ENCODE results near the gene SBNO1.
A peak's percentile ranks its signal among the peaks of the same experiment; 100 is the strongest.
"Not testable (repeated sequence)": the region's sequence is repeated elsewhere in the genome, so short reads cannot be mapped to it uniquely, and the experiment has no call there.

Gene SBNO1

DNA sequence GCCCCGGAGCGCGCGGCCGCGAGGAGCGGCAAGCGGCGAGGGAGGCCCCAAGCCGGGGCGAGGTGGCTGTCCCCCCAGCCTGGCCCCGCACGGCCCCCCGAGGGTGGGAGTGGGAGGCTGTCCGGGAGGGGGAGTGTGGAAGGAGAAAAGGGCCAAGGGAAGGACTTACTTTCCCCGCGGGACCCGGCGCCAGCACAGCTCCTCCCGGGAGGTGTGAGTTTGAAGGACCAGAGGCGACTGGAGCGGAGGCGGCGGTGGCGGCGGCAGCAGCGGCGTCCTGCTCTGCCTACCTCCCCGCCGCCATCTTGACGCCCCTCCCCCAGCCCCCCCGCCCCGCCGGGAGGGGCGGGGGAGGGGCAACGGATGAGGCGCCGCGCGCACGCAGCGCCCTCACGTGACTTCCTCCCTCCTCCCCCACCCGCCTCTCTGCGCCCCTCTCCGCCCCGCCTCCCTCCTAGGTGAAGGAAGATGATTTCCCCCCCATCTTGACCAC is at the start of gene SBNO1:
TSS of gene SBNO1 (minus strand) at position 316 of the 493 bp plus-strand sequence. CDS start 14,406 bp downstream, outside the sequence.
- peak; percentile 96 for DNase-seq

DNA sequence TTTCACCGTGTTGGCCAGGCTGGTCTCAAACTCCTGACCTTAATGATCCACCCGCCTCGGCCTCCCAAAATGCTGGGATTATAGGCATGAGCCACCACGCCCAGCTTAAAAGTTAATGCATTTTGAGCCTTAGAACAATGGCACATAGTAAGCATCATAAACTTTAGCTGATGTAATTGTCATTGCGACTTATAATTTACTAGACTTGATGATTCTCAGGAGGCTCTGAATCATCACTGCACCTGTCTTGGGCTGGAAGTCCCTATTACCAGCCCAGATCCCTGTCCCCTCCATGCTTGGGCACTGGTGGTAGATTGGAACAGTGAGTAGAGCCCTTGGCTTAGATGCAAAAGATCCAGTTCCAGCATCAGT is 45.4 kb upstream of the SBNO1 start:
- DNase-seq = no peak

GRCh38 chr12:123409284-123410040 is 44.8 kb upstream of the SBNO1 start:
- DNase-seq = not testable (repeated sequence)

DNA sequence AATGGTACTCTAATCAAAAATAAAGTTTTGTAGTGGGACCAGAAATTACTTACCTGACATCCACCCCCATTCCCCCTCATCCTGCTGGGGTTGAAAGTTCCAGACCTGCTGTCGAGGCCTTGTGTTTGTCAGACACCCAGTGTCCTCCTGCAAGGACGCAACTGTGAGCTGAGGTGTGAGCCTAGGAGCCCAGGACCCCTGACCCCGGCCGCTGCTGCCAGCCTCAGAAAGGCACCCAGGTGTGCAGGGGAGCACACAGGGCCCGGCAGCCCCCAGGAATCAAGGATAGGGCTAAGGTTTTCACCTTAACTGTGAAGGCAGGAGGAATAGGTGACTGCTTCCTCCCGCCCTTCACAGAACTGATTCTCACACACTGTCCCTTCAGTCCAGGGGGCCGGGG is 44.0 kb upstream of the SBNO1 start:
- not testable (repeated sequence) for DNase-seq

- DNase-seq = not testable (repeated sequence)
These were observed 43.3 kb upstream of the SBNO1 start for GRCh38 chr12:123407934-123408333.

DNA sequence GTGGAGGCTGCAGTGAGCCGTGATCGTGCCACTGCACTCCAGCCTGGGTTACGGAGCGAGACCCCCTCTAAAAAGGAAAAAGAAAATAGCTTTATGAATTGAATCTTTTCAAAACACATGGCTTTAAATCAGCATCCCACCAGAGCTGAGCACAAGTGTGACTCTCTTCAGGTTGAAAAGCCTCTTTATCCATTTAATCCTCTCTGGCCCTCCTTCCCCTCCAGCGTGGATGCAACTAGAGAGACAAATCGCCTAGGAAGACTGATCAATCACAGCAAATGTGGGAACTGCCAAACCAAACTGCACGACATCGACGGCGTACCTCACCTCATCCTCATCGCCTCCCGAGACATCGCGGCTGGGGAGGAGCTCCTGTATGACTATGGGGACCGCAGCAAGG is 42.6 kb upstream of the SBNO1 start:
- DNase-seq = not testable (repeated sequence)

GRCh38 chr12:123404581-123404980 is 39.9 kb upstream of the SBNO1 start:
- DNase-seq = no peak

DNA sequence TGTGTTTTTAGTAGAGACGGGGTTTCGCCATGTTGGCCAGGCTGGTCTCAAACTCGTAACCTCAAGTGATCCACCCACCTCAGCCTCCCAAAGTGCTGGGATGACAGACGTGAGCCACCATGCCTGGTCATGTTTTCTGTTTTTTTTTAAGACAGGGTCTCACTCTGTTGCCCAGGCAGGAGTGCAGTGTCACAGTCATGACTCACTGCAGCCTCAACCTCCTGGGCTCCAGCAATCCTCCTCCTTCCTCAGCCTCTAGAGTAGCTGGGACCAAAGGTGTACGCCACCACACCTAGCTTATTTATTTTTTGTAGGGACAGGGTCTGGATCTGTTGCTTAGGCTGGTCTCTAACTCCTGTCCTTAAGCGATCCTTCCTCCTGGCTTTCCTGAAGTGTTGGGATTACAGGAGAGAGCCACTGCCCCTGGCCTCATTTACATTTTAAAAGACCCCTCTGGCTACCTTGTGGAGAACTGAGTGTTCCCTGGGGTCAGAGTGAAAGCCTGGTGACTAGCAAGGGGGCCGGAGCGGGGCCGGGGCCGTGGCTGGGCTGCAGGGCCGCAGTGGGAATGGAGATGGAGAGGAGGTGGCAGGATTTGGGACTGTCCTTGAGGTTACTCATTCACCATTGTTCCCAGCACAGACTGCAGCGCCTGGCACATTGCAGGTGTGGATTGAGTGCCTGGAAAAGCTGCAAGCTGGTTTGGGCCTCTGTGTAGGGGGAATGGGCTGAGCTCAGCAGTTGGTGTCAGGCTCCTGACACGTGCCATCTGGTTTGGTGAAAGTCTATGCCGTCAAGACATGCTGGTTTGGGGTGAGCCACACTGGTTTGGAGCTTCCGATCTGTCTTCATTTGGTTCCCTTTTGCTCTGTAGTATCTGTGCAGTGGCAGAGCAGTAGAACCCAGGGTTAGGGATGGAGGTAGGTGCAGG is 37.4 kb upstream of the SBNO1 start:
- DNase-seq = no peak

GRCh38 chr12:123399255-123399617 is 34.6 kb upstream of the SBNO1 start:
- DNase-seq = no peak

- no peak for DNase-seq
These were observed 34.1 kb upstream of the SBNO1 start for GRCh38 chr12:123398550-123399254.

GRCh38 chr12:123398177-123398549 is 33.5 kb upstream of the SBNO1 start:
- DNase-seq = no peak

- DNase-seq = no peak
These were observed 32.8 kb upstream of the SBNO1 start for GRCh38 chr12:123397400-123397799.

GRCh38 chr12:123396954-123397353 is 32.3 kb upstream of the SBNO1 start:
- DNase-seq = no peak

DNA sequence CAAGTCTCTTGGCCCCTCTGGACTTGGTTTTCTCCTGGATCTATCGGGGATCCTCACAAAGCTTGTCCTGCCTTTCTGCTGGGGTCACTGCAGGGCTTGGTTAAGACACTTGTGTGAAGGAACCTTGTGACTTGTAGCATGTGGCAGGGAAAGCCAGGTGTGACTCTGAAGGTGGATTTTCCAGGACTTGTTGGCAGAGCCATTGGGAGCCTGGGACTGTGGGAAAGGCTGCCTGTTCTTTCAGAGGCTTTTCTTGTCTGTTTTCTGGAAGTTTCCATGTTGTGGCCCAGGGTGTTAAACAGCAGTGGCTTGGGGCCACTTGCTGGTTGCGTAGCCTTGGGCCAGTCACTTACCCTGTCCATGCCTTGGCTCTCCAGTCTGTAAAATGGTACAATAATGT is 31.9 kb upstream of the SBNO1 start:
- DNase-seq = no peak

- DNase-seq = no peak
These were observed 30.6 kb upstream of the SBNO1 start for GRCh38 chr12:123395236-123395635.

DNA sequence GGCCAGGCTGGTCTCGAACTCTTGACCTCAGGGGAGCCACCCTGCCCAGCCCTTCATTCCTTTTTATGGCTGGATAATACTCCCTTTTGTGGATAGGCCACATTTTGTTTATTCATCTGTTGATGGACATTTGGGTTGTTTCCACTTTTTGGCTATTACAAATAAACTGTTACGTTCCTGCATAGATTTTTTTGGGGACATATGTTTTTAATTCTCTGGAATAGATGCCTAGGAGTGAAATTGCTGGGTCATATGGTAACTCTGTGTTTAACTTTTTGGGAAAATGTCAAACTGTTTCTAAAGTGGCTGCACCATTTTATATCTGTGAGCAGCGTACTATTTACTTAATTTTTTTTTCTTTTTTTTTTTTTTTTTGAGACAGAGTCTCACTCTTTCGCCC is 29.1 kb upstream of the SBNO1 start:
- DNase-seq = no peak

- DNase-seq = no peak
These were observed 27.1 kb upstream of the SBNO1 start for GRCh38 chr12:123391546-123392343.

DNA sequence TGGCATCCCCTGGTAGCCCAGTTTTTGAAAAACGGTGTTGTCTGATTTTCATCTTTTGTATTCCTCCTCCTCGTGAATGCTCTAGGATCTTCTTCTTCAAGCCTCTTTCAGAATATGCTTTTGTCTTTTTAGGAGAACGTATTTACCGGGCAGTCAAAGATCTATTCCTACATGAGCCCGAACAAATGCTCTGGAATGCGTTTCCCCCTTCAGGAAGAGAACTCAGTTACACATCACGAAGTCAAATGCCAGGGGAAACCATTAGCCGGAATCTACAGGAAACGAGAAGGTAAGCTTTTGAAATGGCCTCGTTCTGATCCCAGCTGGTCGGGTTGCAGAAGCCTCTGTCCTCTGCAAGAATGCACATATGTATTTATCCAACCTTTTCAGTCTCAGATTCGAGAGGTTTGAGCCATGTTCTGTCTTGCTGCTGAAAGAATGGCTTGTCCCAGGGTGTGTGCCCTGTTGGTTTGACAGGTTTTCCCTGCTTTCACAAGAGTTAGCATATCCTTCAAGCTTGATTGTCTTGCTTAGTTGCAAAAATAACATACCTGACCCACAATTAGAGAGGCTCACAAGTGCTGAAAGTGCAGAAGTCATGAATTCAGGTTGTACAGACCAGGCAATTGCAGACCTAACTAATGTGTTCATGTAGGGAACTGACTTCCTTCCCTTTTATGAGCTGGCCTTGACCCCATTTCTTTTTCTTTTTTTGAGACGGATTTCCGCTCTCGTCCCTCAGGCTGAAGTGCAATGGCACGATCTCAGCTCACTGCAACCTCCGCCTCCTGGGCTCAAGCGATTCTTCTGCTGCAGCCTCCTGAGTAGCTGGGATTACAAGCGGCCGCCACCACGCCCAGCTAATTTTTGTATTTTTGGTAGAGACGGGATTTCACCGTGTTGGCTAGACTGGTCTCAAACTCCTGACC is 26.1 kb upstream of the SBNO1 start:
- DNase-seq = no peak

GRCh38 chr12:123389560-123390351 is 25.1 kb upstream of the SBNO1 start:
- peak; percentile 85 for DNase-seq

DNA sequence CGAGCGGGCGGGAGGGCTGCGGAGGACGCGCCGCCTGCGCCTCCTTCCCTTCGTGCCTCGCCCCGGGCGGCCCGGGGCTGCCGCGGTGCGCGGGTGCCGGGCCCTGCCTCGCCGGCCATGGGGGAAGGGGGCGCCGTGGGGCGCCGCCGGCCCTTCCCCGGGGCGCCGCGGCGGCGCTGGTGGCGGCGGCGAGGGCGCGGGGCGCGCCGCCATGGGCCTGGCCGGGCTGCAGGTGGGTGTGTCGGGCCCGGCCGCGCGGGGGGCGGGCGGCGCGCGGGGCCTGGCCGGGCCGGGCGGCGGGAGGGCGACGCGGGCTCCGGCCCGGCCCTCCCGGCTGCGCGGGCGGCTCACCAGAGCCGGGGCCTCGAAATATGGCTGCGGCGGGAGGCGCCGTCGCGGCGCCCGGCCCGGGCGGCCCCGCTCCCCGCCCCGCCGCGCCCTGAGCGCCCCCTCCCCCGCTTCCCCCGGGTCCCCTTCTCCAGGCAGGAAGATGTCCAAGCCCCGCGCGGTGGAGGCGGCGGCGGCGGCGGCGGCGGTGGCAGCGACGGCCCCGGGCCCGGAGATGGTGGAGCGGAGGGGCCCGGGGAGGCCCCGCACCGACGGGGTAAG is 24.4 kb upstream of the SBNO1 start:
- no peak for DNase-seq
